ENCODE data around the gene PRKG1. TPM values are rescaled to one million over a fixed set of nuclear protein-coding genes. Genes with fewer than 3 reads are reported as not detected.

The PRKG1 gene
- total RNA-seq, 1 experiment from 2014 or later = 10.4 TPM

GRCh38 chr10:51857305-51857704 lies 783.0 kb downstream of the PRKG1 start:
- no peaks in the 10 kb centered on the region for H3K23me2 ChIP-seq (ENCODE audit: insufficient read length, low read depth, low read length, poor library complexity, severe bottlenecking)
- H3K27ac Mint-ChIP-seq = 0 out of 7 replicates have a peak overlapping the region, but pooled peaks of 1 of the 3 experiments have one; percentile 1
- H4K8ac ChIP-seq (replicated peaks; ENCODE audit: insufficient read length, low read depth, low read length) = no peak overlapping the region
- no peaks in the 10 kb centered on the region for H3K79me2 ChIP-seq (ENCODE audit: insufficient read depth, low read length)
- peaks cover 7 to 17% of the 10 kb centered on the region in 2 experiments for H3K4me1 Mint-ChIP-seq
- no peak overlapping the region for H3K9ac ChIP-seq (ENCODE audit: extremely low read depth, insufficient read length, low read length)
- no peak overlapping the region for H2BK15ac ChIP-seq (ENCODE audit: low read depth, low read length)
- no peak overlapping the region for H3K23ac ChIP-seq (ENCODE audit: insufficient read length, low read depth, low read length)
- TF ChIP-seq, protein P1, sequence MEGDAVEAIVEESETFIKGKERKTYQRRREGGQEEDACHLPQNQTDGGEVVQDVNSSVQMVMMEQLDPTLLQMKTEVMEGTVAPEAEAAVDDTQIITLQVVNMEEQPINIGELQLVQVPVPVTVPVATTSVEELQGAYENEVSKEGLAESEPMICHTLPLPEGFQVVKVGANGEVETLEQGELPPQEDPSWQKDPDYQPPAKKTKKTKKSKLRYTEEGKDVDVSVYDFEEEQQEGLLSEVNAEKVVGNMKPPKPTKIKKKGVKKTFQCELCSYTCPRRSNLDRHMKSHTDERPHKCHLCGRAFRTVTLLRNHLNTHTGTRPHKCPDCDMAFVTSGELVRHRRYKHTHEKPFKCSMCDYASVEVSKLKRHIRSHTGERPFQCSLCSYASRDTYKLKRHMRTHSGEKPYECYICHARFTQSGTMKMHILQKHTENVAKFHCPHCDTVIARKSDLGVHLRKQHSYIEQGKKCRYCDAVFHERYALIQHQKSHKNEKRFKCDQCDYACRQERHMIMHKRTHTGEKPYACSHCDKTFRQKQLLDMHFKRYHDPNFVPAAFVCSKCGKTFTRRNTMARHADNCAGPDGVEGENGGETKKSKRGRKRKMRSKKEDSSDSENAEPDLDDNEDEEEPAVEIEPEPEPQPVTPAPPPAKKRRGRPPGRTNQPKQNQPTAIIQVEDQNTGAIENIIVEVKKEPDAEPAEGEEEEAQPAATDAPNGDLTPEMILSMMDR (conservative IDR thresholded peaks at IDR 0.05) = no peak
- no peak overlapping the region for H3K4ac ChIP-seq (ENCODE audit: low read depth, low read length)
- H3K56ac ChIP-seq (ENCODE audit: insufficient read length, low read depth, low read length) = no peak overlapping the region
- H2BK120ac ChIP-seq (ENCODE audit: low read depth, low read length, poor library complexity, severe bottlenecking) = no peak overlapping the region
- no peaks in the 10 kb centered on the region for H3K27me3 ChIP-seq (ENCODE audit: insufficient read depth, low read length)
- H3K4me3 Mint-ChIP-seq = peak overlapping the region in 1 of 2 experiments; percentile 48; a peak in 3 of 5 replicates
- no peak overlapping the region for H4K91ac ChIP-seq (ENCODE audit: insufficient read length, low read depth, low read length)
- H3K27me3 Mint-ChIP-seq (ENCODE audit: low read depth) = peaks cover 4% of the 10 kb centered on the region; the same call in 1 of the 2 replicates
- H3T11ph ChIP-seq (ENCODE audit: low read length) = no peak overlapping the region
- no peak overlapping the region for H2BK20ac ChIP-seq (ENCODE audit: low read depth, low read length, poor library complexity, severe bottlenecking)
- no peak overlapping the region for H3K27ac ChIP-seq (ENCODE audit: insufficient read length, low read depth, low read length)
- no peak overlapping the region for H4K5ac ChIP-seq (ENCODE audit: insufficient read length, low read depth, low read length)
- no peak overlapping the region for H2AFZ ChIP-seq (ENCODE audit: low read length)
- H3K36me3 Mint-ChIP-seq (ENCODE audit: insufficient read depth in 1 of 3, low read depth in 3 of 3) = peaks cover 0 to 12% (median 0%) of the 10 kb centered on the region in 3 experiments; a peak in 3 of 7 replicates
- peaks cover 6% of the 10 kb centered on the region in 2 experiments; a peak in 3 of 5 replicates for H3K9me3 Mint-ChIP-seq
- H3K4me2 ChIP-seq (ENCODE audit: insufficient read depth, insufficient read length, low read length) = peak overlapping the region; percentile 1
- H2AK5ac ChIP-seq (ENCODE audit: insufficient read length, low read length) = no peak overlapping the region
- WGBS (ENCODE audit: extremely low coverage, insufficient read length, low lambda C conversion rate) = no CpG with 5 or more reads among the region's 4 CpGs
- no peak for DNase-seq
- H3K9me3 ChIP-seq (ENCODE audit: control insufficient read depth, low read depth, low read length) = no peaks in the 10 kb centered on the region
- H3K14ac ChIP-seq (ENCODE audit: insufficient read depth, low read length) = no peak overlapping the region
- H3K79me1 ChIP-seq (ENCODE audit: insufficient read depth, low read depth, low read length, poor library complexity, severe bottlenecking) = no peaks in the 10 kb centered on the region
- no peak overlapping the region for H3K18ac ChIP-seq (ENCODE audit: insufficient read length, low read depth, low read length)
- H3K4me1 ChIP-seq (ENCODE audit: insufficient read depth, low read length) = no peaks in the 10 kb centered on the region
- H2BK12ac ChIP-seq (ENCODE audit: insufficient read length, low read depth, low read length) = no peak overlapping the region
- no peaks in the 10 kb centered on the region for H4K20me1 ChIP-seq (ENCODE audit: control insufficient read depth, insufficient read depth, insufficient read length)
- no peak overlapping the region for H2BK5ac ChIP-seq (ENCODE audit: insufficient read length, low read length)

Measured in H9 (cell line).